Thoracic aorta (tissue), 2 donors: ENCODE measurements around the gene LRP3. TPM values are rescaled to one million over a fixed set of nuclear protein-coding genes. Genes with fewer than 3 reads are reported as not detected.

Experiments used
- ATAC-seq: fragments of 150-250 bp; one replicate; pipeline ENCODE4 v1.8.0; 2017; ENCODE audit warnings: low read depth; ENCODE audit not compliant: insufficient number of reproducible peaks, low FRiP score
- DNase-seq: peaks from one replicate; pipeline ENCODE4 v3.0.0-alpha.2; 2020; ENCODE audit warnings: low spot score
- H3K27ac ChIP-seq, 2 donors: fragments of 200-600 bp; sonication (generic); 1 replicate in 1 of 2; 2 replicates in 1 of 2; pipeline ENCODE4 v1.5.1; 2016; ENCODE audit warnings: mild to moderate bottlenecking in 2 of 2, moderate library complexity in 2 of 2
- H3K27me3 ChIP-seq: fragments of 200-600 bp; sonication (generic); replicated peaks from 2 replicates; pipeline ENCODE4 v1.6.0; 2016; ENCODE audit warnings: mild to moderate bottlenecking; ENCODE audit not compliant: insufficient read depth
- H3K36me3 ChIP-seq: fragments of 200-600 bp; sonication (generic); one replicate; pipeline ENCODE4 v1.5.1; 2016
- H3K4me1 ChIP-seq, 2 donors: fragments of 200-600 bp; sonication (generic); 1 replicate in 1 of 2; 2 replicates in 1 of 2; pipeline versions ENCODE4 v1.5.1 to v1.6.0; 2016; ENCODE audit warnings: low read depth in 2 of 2, mild to moderate bottlenecking in 1 of 2; ENCODE audit not compliant: control insufficient read depth in 1 of 2
- H3K4me3 ChIP-seq: fragments of 200-600 bp; sonication (generic); 2 replicates; pipeline ENCODE4 v1.5.1; 2016; ENCODE audit warnings: mild to moderate bottlenecking
- H3K9me3 ChIP-seq: fragments of 200-600 bp; sonication (generic); 2 replicates; pipeline ENCODE4 v1.5.1; 2016
- total RNA-seq, 2 donors: library from RNA; depleted of rRNA; stranded (reverse); fragments of >200 nt; gene quantifications; one replicate each; pipeline versions ENCODE4 v1.1.0 to v1.2.3, GENCODE V29; 2016
- TF ChIP-seq, protein P1 (sequence below): fragments of 200-600 bp; sonication (generic); IDR thresholded peaks from one replicate; pipeline ENCODE4 v1.5.1; 2019; ENCODE audit warnings: antibody characterized with exemption

LRP3 gene
- total RNA-seq, 2 donors from 2014 or later: 32.2 to 50.9 TPM

DNA sequence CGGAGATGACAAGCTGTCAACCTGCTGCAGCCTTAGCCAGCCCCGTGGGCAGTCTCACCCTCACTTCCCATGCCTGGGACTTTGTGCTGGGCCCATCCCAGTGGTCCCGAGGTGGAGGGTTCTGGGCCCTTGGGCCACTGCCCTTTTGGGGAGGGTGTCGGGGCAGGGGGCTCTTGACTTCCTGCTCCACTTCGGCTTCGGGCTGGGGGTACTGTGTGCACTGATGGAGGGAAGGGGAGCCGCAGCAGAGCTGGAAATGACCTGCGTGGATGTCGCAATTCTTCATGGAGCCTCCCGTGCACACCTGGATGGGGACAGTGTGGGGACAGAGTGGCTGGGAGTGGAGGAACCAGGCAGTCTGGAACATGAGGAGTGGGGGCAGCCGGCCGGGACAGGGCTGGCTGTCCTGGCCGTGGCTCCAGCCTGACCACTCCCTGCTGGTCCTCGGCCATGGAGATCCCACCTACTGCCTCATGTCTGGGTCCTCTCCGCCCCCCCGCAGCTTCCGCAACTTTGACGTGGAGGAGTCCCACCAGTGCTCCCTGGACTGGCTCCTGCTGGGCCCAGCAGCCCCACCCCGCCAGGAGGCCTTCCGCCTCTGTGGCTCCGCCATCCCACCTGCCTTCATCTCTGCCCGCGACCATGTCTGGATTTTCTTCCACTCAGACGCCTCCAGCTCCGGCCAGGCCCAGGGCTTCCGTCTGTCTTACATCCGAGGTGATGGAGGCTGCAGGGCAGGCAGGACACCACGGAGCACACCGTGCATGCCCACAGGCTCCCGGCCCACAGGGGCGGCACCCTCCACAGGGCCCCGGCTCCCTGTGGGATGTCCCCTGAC, 10.2 kb downstream of the LRP3 start:
- H3K27me3 ChIP-seq: no peaks in the 10 kb centered on the region
- H3K36me3 ChIP-seq: peaks cover 5% of the 10 kb centered on the region
- H3K4me1 ChIP-seq: no peaks in the 10 kb centered on the region
- H3K27ac ChIP-seq: no peak overlapping the region
- DNase-seq: no peak
- TF ChIP-seq, protein P1, sequence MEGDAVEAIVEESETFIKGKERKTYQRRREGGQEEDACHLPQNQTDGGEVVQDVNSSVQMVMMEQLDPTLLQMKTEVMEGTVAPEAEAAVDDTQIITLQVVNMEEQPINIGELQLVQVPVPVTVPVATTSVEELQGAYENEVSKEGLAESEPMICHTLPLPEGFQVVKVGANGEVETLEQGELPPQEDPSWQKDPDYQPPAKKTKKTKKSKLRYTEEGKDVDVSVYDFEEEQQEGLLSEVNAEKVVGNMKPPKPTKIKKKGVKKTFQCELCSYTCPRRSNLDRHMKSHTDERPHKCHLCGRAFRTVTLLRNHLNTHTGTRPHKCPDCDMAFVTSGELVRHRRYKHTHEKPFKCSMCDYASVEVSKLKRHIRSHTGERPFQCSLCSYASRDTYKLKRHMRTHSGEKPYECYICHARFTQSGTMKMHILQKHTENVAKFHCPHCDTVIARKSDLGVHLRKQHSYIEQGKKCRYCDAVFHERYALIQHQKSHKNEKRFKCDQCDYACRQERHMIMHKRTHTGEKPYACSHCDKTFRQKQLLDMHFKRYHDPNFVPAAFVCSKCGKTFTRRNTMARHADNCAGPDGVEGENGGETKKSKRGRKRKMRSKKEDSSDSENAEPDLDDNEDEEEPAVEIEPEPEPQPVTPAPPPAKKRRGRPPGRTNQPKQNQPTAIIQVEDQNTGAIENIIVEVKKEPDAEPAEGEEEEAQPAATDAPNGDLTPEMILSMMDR: no peak
- no peaks in the 10 kb centered on the region for H3K9me3 ChIP-seq
- no peak for ATAC-seq
- H3K4me3 ChIP-seq: no peak overlapping the region

DNA sequence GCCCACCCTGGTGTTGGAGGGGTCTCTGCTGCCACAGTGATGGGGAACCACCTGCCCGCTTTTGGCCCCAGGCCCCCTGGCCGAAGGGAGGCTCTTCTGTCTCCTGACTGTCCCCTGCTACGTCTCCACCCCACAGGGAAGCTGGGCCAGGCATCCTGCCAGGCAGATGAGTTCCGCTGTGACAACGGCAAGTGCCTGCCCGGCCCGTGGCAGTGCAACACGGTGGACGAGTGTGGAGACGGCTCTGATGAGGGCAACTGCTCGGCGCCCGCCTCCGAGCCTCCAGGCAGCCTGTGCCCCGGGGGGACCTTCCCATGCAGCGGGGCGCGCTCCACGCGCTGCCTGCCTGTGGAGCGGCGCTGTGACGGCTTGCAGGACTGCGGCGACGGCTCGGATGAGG, 11.0 kb downstream of the LRP3 start:
- DNase-seq (no peak), ATAC-seq (no peak)
- Histone ChIP-seq H3K27me3 (no peaks in the 10 kb centered on the region), H3K9me3 (no peaks in the 10 kb centered on the region), H3K36me3 (peaks cover 5% of the 10 kb centered on the region), H3K27ac (no peak overlapping the region), H3K4me1 (no peaks in the 10 kb centered on the region), H3K4me3 (no peak overlapping the region)
- TF ChIP-seq, protein P1: no peak

DNA sequence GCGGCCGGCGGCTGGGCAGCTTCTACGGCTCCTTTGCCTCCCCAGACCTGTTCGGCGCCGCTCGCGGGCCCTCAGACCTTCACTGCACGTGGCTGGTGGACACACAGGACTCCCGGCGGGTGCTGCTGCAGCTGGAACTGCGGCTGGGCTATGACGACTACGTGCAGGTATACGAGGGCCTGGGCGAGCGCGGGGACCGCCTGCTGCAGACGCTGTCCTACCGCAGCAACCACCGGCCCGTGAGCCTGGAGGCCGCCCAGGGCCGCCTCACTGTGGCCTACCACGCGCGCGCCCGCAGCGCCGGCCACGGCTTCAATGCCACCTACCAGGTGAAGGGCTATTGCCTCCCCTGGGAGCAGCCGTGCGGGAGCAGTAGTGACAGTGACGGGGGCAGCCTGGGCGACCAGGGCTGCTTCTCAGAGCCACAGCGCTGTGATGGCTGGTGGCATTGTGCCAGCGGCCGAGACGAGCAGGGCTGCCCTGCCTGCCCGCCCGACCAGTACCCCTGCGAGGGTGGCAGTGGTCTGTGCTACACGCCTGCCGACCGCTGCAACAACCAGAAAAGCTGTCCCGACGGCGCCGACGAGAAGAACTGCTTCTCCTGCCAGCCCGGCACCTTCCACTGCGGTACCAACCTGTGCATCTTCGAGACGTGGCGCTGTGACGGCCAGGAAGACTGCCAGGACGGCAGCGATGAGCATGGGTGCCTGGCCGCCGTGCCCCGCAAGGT, 11.6 kb downstream of the LRP3 start:
- ATAC-seq (no peak), DNase-seq (no peak)
- Histone ChIP-seq H3K4me3 (no peak overlapping the region), H3K27me3 (no peaks in the 10 kb centered on the region), H3K36me3 (peaks cover 5% of the 10 kb centered on the region), H3K4me1 (no peaks in the 10 kb centered on the region), H3K9me3 (no peaks in the 10 kb centered on the region), H3K27ac (no peak overlapping the region)
- TF ChIP-seq, protein P1: no peak

DNA sequence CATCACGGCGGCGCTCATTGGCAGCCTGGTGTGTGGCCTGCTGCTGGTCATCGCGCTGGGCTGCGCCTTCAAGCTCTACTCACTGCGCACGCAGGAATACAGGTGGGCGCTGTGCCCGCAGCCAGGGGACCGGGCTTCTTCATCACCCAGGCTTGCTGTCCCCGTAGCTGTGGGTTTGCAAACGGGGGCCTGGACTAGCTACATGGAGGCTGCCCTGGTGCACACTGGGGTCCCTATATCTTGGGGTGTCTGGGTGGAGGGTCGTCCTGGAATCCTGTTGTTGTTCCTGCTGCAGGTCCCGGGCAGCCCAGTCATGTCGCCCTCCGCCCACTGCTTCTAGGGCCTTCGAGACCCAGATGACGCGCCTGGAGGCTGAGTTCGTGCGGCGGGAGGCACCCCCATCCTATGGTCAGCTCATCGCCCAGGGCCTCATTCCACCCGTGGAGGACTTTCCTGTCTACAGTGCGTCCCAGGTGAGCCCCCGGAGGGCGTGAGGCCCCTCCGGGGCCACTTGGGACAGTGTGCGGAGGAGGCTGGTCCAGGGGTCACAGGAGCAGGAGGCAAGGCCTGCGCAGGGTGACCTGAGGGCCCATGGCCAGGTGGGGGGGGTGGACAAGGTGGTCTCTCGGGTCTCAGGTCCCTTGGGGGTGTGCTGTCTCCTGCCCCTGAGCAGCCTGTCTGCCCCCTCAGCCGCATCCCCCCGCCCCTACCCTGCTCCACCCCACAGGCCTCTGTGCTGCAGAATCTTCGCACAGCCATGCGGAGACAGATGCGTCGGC, 12.3 kb downstream of the LRP3 start:
- peaks cover 5% of the 10 kb centered on the region for H3K36me3 ChIP-seq
- ATAC-seq (no peak), DNase-seq (no peak)
- no peaks in the 10 kb centered on the region for H3K9me3 ChIP-seq
- TF ChIP-seq, protein P1: no peak
- H3K4me3 ChIP-seq: no peak overlapping the region
- H3K4me1 ChIP-seq: no peaks in the 10 kb centered on the region
- no peaks in the 10 kb centered on the region for H3K27me3 ChIP-seq
- no peak overlapping the region for H3K27ac ChIP-seq
